K562 (cell line): ENCODE results near the gene CDCA5. TPM values are rescaled to one million over a fixed set of nuclear protein-coding genes. Genes with fewer than 3 reads are reported as not detected.

ENCODE experiments used
- AFF4 ChIP-seq: sonication (generic); formaldehyde crosslinking; IDR thresholded peaks from 2 replicates; pipeline ENCODE4 v1.8.0; 2023; ENCODE audit warnings: mild to moderate bottlenecking, missing genetic modification reagents
- CBFA2T2 ChIP-seq: fragments of 450-650 bp; conservative IDR thresholded peaks from 2 replicates; pipeline ENCODE4 v1.6.1; 2017; ENCODE audit warnings: mild to moderate bottlenecking
- DIDO1 ChIP-seq: fragments of 450-650 bp; IDR thresholded peaks from 2 replicates; pipeline ENCODE4 v1.6.1; 2016; ENCODE audit warnings: low read depth, missing biosample characterization, missing genetic modification characterization
- DMBX1 ChIP-seq: fragments of 250-450 bp; sonication (Bioruptor Pico); IDR thresholded peaks from 2 replicates; pipeline ENCODE4 v1.8.0; 2022; ENCODE audit warnings: inconsistent platforms, mild to moderate bottlenecking, moderate library complexity, borderline replicate concordance
- HCFC1 ChIP-seq: IDR thresholded peaks from 2 replicates; pipeline ENCODE4 v1.6.1; 2012; ENCODE audit warnings: low read depth, low read length, improper control_type of control experiment
- NBN ChIP-seq: fragments of 450-650 bp; IDR thresholded peaks from 2 replicates; pipeline ENCODE4 v1.6.1; 2016; ENCODE audit warnings: low read depth, mild to moderate bottlenecking
- RBBP5 ChIP-seq: fragments of 200-600 bp; sonication (generic); IDR thresholded peaks from 2 replicates; pipeline ENCODE4 v1.6.1; 2012; ENCODE audit warnings: borderline replicate concordance, mild to moderate bottlenecking, low read length, control low read depth, inconsistent platforms; ENCODE audit not compliant: insufficient read depth, poor library complexity, severe bottlenecking
- SIRT6 ChIP-seq: IDR thresholded peaks from one replicate; pipeline ENCODE4 v1.6.1; 2012; ENCODE audit warnings: low read depth, mild to moderate bottlenecking, control low read depth, inconsistent platforms, low read length, moderate library complexity
- ZNF280B ChIP-seq: fragments of 250-450 bp; sonication (Bioruptor Pico); IDR thresholded peaks from 2 replicates; pipeline ENCODE4 v1.5.1; 2021; ENCODE audit warnings: mild to moderate bottlenecking
- ZNF347 ChIP-seq: fragments of 450-650 bp; formaldehyde crosslinking; IDR thresholded peaks from 2 replicates; pipeline ENCODE4 v1.4.0; 2020; ENCODE audit warnings: low read depth, mild to moderate bottlenecking, moderate library complexity
- polyA plus RNA-seq, 8 experiments: library from polyadenylated mRNA; depleted of rRNA in 4 of 8; stranded (reverse) in 5 of 8; unstranded in 3 of 8; fragments of >200 nt; fragmentation: Nextera tagmentation in 2 of 8; fragmentation: Illumina TruSeq in 1 of 8; extraction: Ambion mirVana in 2 of 8; extraction: Trizol in 1 of 8; gene quantifications; 2 replicates each; pipeline versions ENCODE4 v1.2.1 to v1.2.3, GENCODE V29; 2011 to 2014; ENCODE audit warnings: inconsistent platforms in 1 of 8, missing spikeins in 1 of 8
- total RNA-seq, 7 experiments: library from RNA; depleted of rRNA in 6 of 7; stranded (reverse); fragments of >200 nt in 6 of 7; fragmentation: Illumina TruSeq in 2 of 7; extraction: Trizol in 2 of 7; gene quantifications; 2 replicates each; pipeline versions ENCODE4 v1.2.1 to v1.2.3, GENCODE V29; 2011 to 2021; ENCODE audit warnings: low replicate concordance in 1 of 7
- TF ChIP-seq, protein P1 (sequence below): fragments of 250-450 bp; sonication (Bioruptor Pico); IDR thresholded peaks from 2 replicates; pipeline ENCODE4 v1.8.0; 2021; ENCODE audit warnings: mild to moderate bottlenecking, moderate library complexity
- TF ChIP-seq, protein P2 (sequence below): sonication (generic); formaldehyde crosslinking; IDR thresholded peaks from 2 replicates; pipeline ENCODE4 v1.8.1; 2022; ENCODE audit warnings: missing genetic modification reagents
- TF ChIP-seq, protein P3 (sequence below): fragments of 250-450 bp; sonication (Bioruptor Pico); IDR thresholded peaks from 2 replicates; pipeline ENCODE4 v1.4.0; 2020; ENCODE audit warnings: mild to moderate bottlenecking, moderate library complexity
- TF ChIP-seq, protein P4 (sequence below), 2 experiments: fragments of 450-650 bp; IDR thresholded peaks; 2 replicates each; pipeline ENCODE4 v1.6.1; 2016

The CDCA5 gene
- total and polyA plus RNA-seq, 9 of the 15 experiments (the other 6 are each of a cell fraction or from before 2014, with no cell fraction given), result 18.9 to 94.3 (median 64.6) TPM

DNA sequence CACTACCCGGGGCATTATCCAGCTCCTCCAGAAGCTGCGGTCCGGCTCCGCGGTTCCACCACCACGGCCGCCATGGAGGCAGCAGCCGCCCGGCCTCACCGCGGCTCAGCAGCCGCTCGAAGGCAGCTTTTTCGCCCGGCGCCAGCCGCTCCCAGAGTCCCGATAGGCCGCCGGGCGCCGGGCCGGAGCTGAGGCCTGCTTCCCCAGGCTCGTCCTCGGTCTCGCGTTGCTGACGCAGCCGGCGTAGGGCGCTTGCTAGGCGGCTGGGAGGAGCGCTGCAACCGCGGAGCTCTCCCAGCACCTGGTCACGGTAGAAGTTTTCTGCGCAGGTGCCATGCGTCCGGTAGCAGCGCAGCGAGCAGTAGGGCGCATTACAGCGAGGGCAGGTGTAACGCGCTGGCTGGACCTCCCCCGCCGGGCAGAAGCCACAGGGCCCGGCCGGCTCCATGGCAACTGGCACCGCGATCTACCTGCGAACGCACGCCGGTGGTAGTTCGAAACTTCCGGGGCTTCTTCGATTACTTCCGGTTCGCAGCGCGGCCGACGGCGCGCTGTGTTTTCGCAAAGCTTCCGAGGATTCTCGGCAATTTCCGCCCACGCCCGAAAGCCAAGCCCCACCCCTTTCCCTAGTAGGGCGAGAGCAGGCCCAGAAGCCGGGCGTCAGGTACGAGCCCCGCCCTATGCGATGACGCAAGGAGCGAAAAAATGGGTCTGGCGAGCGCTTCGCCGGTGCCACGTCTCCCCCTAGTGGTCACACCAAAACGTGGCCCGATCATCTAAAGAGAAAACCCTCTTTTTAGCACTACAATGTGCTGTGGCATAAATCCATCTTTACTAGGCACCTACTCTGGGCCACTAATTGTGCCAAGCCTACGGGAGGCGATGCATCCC, 33.6 kb upstream of the CDCA5 start, which contains the start of gene ZNHIT2 (continued):
- TF ChIP-seq AFF4 (CRISPR knock-in tag) (peak; percentile 25; the same call in 1 of the 2 replicates), ZNF347 (CRISPR knock-in tag) (no peak), HCFC1 (peak; percentile 85), DIDO1 (tag) (0 out of 2 replicates have a peak, but pooled peaks have one; percentile 71), RBBP5 (peak; percentile 86), SIRT6 (no peak), DMBX1 (CRISPR knock-in tag) (no peak), CBFA2T2 (no peak), NBN (no peak; the same call in 1 of the 2 replicates), ZNF280B (CRISPR knock-in tag) (no peak)
- TF ChIP-seq, protein P1, sequence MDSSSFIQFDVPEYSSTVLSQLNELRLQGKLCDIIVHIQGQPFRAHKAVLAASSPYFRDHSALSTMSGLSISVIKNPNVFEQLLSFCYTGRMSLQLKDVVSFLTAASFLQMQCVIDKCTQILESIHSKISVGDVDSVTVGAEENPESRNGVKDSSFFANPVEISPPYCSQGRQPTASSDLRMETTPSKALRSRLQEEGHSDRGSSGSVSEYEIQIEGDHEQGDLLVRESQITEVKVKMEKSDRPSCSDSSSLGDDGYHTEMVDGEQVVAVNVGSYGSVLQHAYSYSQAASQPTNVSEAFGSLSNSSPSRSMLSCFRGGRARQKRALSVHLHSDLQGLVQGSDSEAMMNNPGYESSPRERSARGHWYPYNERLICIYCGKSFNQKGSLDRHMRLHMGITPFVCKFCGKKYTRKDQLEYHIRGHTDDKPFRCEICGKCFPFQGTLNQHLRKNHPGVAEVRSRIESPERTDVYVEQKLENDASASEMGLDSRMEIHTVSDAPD (CRISPR knock-in tag), result no peak
- TF ChIP-seq, protein P2, sequence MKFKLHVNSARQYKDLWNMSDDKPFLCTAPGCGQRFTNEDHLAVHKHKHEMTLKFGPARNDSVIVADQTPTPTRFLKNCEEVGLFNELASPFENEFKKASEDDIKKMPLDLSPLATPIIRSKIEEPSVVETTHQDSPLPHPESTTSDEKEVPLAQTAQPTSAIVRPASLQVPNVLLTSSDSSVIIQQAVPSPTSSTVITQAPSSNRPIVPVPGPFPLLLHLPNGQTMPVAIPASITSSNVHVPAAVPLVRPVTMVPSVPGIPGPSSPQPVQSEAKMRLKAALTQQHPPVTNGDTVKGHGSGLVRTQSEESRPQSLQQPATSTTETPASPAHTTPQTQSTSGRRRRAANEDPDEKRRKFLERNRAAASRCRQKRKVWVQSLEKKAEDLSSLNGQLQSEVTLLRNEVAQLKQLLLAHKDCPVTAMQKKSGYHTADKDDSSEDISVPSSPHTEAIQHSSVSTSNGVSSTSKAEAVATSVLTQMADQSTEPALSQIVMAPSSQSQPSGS (CRISPR knock-in tag), result no peak; the same call in 1 of the 2 replicates
- TF ChIP-seq, protein P3, sequence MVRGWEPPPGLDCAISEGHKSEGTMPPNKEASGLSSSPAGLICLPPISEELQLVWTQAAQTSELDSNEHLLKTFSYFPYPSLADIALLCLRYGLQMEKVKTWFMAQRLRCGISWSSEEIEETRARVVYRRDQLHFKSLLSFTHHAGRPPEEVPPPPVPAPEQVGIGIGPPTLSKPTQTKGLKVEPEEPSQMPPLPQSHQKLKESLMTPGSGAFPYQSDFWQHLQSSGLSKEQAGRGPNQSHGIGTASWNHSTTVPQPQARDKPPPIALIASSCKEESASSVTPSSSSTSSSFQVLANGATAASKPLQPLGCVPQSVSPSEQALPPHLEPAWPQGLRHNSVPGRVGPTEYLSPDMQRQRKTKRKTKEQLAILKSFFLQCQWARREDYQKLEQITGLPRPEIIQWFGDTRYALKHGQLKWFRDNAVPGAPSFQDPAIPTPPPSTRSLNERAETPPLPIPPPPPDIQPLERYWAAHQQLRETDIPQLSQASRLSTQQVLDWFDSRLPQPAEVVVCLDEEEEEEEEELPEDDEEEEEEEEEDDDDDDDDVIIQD, result no peak
- TF ChIP-seq, protein P4, sequence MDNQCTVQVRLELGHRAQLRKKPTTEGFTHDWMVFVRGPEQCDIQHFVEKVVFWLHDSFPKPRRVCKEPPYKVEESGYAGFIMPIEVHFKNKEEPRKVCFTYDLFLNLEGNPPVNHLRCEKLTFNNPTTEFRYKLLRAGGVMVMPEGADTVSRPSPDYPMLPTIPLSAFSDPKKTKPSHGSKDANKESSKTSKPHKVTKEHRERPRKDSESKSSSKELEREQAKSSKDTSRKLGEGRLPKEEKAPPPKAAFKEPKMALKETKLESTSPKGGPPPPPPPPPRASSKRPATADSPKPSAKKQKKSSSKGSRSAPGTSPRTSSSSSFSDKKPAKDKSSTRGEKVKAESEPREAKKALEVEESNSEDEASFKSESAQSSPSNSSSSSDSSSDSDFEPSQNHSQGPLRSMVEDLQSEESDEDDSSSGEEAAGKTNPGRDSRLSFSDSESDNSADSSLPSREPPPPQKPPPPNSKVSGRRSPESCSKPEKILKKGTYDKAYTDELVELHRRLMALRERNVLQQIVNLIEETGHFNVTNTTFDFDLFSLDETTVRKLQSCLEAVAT (IDR thresholded peaks at IDR 0.05), result no peak
